Measurements from ENCODE around the gene LZIC.

LZIC gene

DNA sequence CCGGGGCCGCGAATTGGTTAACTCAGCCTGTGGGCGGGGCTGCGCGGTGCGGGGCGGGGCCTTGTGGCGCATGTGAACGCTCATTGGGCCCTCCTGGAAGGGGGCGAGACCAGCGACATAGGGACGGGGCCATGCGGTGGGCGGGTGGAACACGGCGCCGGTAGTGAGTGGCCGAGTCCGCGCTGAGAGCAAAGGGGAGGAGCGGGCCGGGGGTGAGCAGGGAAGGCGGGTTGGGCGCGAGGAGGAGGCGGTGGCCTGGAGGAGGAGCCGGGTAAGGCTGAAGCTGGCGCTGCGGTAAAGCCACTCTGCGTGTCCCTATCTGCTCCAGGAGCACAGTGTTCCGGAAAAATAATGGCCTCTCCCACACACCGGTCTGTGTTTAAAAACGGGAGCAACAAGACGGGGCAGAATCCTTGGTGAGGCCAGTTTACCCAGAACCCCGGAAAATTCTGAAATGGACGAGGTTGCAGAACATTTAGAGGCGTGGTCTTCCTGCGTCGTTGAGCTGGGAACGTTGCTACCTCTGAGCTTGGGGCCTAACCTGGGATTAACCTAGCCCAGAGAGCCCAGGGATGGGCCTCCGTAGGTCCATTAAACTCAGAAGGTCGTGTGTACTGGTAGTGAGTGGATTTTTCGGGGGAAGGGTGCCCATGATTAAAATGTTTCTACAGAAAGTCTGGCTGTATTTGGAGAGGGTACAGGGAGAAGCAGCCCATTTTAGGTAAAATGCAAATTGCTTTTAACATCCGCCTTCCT is 32.6 kb downstream of the LZIC start:
- peak; percentile 98 for DNase-seq (ENCODE audit: low spot score)

DNA sequence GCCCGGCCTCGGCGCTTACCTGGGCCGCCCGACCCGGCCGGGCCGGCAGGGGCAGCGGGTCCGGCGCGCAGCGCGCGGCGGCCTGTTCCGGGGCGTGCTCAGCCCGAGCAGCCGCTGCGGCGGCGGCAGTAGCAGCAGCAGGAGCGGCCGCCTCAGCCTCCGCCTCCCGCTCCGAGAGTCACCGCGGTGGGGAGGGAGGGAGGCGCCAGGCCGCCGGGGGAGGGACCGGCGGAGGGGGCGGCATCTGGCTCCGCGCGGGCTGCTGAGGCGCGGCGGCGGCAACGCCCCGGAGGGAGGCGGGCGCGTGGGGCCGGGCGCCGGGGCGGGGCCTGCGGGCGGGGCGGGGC is 33.1 kb downstream of the LZIC start, which contains the start of gene CTNNBIP1:
Gene CTNNBIP1, minus strand, starts transcription at position 194 of the 347 bp plus-strand sequence. CDS start 38,205 bp downstream, outside the sequence.
- peak; percentile 95 for DNase-seq (ENCODE audit: low spot score)

DNA sequence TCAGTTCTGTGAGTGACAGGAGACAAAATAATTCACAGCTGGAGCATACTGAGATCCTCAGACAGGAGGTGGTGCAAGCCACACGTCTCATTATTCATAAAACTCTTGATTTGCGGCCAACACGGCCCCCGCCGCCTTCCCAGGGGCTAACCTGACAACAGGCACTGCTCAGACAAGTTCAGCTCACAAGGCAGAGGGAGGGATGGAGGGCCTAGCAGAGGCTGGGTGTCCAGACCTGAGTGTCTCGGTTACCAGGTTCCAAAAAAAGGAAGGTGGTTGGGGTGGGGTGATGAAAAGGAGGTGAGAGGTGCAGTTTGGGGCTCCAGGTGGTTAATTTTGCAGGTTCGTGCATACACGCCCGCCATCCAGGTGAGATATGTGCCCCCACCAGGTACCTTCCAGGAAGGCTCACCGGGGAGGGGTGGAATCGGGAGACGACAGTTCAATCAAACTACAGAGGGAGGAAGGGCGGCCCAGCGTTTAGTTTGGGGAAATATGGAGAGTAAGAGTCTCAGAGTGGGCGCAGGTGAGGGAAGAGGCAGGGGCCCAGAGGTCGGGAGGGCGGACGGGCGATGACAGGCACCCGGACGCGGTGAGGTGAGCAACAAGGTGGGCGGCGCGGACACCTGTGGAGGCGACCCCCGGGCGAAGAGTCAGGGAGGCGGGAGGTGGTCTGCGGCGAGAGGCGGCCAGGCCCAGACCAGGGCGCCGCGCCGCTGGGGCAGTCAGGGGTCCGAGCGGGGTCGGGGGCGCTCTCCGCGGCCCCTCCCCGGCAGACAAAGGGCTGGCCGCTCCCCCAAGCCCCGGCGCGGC is 33.8 kb downstream of the LZIC start:
- no peak for DNase-seq (ENCODE audit: low spot score)

DNA sequence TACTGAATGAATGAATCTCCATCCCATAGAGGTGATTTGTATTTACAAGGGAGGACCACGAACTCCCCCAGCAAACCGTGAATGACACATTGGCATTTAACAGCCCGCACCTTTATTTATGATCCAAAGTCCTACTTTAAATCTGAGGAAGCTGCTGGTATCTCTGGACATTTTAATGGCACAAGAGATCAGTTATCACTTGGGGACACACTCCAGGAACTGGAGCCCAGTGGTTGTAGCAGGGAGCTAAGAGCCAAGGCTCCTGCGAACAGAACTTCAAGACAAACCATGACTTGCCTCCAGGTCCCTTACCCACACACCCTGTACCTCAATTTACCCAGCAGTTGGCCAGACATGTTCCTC is 34.3 kb downstream of the LZIC start:
- DNase-seq (ENCODE audit: low spot score) = no peak

DNA sequence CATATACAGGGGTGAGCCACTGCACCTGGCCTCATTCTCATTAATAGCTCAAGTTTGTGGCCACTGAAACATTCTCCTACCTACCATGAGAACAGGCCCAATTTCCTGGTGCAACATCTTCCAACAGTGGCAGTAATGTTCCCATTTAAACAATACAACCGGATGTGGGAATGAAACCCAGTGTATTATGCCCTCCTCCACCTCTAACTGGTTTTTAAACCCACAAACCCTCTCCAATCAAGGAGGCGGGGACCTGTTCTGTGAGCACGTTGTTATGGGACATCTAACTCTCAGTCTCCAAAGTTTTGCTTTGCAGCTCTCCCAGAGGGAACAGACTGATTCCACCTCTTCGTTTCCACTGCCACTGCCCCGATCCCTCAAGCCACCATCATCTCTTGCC is 35.8 kb downstream of the LZIC start:
- no peak for DNase-seq (ENCODE audit: low spot score)

DNA sequence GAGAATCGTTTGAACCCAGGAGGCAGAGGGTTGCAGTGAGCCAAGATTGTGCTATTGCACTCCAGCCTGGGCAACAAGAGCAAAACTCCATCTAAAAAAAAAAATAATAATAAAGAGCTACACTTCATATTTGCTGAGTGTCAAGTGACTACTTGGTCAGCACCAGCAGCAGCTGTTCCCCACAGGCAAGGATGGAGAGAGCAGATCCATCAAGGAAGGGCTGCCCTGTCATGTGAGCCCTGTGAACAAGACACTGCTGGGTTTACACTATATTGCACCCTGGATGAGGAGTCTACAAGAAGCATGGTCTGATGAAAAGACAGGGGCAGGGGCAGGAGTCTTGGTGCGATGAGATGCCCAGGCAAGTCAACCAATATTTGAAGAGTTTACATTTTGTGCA is 36.7 kb downstream of the LZIC start:
- DNase-seq (ENCODE audit: low spot score) = no peak

DNA sequence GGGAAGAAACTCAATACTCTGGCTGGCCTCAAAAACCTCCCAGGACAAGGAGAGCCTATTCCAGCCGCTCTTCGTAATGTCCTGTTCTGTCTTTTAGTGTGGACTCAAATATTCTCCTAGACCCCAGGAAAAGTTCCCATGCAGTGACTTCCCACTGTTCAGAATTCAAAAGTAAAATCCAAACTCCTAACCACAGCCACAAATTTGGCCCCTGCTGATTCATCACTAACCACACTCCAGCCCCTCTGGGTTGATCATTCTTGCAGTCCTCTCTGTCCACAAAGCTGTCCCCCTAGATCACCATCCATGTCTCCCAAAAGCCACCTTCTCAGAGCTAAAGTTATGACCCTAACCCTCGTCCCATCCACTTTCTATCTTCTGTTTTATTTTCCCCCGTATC is 38.2 kb downstream of the LZIC start:
- no peak for DNase-seq (ENCODE audit: low spot score)

DNA sequence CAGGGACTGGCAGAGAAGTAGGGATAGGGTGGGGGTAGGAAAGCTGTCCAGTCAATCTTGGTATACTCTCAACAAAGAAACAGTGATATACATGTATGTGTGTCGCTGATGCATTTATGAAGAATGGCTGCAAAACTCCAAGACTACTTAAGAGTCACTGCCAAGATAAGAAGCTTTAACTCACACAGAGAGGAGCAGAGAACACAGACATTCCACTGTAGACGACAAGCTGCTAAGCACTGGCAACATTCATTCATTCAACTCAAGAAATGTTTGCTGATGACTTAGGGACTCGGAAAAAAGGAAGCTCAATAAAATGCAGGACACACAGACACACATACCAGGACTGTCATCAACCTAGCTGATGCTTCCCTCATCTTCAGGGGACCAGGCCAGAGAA is 38.6 kb downstream of the LZIC start:
- no peak for DNase-seq (ENCODE audit: low spot score)

DNA sequence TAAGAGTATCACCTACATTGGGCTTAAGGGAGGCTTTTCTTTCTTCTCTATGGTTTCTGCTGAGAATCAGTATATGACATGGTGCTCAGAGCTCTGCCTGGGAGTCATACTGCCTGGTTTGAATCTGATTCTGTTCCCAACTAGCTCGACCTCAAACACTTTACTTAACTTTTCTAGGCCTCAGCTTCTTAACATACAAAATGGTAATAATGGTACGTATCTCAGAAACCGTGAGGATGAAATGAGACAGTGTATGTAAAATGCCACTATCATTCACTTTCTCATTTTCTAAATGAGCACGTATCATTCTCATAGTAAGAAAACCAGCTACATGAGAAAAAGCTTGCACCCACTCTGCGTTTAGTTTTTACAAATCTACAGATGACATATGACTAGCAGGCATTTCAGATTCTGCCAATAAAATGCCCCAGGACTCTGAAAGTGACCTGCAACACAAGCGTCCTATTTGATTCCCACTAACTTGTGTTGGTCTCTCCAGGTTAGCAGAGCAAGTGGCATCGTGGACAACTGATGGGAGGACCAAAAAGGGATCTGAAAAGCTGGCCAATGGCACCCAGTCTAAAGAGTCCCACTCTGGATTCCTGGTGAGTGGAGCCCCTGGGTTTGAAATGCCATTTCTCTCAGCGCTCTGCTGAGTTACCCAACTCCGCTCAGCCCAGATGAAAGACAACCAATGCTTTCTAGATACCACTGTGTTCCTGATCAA is 39.2 kb downstream of the LZIC start:
- DNase-seq (ENCODE audit: low spot score) = no peak

DNA sequence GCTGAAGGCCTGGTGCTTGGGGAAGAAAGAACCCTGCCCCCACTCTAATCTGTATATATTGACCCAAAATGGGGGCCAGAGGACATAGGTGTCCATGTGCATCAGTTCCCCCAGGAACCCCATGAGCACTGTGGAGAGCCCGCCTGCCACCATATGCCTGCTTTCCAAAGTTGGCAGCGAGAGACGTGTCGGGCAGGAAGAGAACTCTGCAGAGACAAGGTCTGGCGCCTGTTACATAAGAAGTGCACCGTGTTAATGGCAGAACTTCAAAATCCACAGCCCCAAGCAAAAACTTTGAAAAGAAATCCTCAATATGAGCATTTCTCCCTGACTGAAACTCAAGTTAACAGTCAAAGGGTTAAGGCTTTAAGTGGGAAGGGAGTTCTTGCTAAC is 41.1 kb downstream of the LZIC start:
- DNase-seq (ENCODE audit: low spot score) = no peak

DNA sequence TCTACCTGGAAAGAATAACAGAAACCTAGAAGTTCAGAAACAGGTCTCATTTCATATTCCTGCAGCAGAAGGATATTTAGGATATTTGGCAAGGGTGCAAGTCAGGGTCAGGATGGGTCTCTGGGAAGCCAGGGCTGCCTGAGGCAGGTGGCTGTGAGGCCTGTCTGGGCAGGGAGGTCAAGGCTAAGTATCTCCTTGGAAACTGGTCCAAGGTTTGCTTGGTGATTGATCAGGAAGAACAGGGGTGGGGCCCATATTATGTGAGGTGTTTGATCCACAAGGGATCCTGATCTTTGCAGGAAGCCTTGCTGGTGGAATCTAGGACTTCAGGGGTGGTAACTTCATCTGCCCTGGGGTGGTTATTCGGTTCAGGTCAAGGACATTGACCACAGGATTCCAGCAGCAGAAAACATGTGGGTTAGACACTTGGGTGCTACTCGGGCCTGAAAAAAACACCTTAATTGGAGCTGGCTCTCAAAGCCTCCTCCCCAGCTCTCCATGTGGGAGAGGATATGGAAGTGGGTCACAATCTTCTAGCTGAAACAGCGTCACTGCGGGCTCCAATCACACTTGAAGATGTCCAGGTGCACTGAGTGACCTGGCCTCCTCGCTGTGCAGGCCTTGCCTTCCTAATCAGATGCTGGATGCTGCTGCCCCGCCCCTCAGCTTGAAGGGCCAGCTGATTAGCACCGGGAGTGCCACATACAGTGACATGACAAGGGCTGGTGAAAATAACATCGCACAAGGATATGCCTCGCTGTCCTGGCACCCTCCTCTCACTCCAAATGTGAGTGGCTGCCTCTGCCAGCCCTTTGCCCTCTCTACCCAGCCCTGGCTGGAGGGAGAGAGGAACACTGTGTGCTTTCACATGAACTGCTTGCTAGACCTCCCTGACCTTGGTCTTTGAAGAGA is 41.8 kb downstream of the LZIC start:
- DNase-seq (ENCODE audit: low spot score) = no peak

DNA sequence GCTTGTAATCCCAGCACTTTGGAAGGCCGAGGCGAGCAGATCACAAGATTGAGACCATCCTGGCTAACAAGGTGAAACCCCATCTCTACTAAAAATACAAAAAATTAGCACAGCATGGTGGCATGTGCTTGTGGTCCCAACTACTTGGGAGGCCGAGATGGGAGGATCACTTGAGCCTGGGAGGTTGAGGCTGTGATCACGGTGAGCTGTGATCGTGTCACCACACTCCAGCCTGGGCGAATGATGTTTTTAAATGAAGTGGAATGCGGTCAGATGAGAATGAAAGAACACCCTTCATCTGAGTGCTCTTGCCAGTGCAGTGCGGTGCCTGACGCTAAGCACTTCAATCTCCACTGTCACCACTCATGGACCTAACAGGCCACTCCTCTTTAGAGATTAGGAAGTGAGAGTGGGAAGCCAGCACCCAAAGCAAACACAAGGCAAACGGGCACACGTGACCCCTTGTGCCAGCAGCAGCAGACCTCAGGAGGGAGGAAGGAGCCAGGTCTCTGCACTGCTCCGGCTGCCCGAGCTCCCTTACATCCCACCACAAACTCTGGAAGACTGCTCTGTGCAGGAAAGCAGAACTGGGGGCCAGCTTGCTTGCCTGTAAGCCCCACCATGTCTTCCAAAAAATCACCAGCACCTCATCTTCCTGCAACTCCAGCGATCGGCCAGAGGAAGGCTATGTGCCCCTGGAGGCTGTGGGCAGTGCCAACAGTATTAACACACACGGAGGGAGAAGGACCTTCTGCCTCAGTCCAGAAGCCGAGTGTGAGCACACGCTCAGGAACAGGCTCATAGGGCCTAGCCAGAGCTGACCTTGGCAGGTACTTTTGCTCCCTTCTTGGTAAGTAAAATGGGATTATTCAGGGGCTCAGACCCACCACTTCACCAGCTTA is 42.8 kb downstream of the LZIC start:
- DNase-seq (ENCODE audit: low spot score) = no peak

DNA sequence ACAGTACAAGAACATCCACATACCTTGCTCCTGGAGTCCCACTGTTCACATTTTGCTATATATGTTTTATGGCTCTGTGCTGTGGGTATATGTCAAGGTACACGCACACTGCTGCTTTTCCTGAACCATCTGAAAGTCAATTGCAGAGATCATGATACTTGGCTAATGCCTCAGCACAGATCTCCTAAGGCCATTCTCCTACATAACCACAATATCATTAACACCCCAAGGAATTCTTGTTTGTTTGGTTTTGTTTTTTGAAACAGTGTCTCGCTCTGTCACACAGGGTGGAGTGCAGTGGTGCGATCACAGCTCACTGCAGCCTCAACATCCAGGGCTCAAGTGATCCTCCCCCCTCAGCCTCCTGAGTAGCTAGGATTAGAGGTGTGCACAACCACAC is 49.1 kb downstream of the LZIC start:
- DNase-seq (ENCODE audit: low spot score) = no peak

DNA sequence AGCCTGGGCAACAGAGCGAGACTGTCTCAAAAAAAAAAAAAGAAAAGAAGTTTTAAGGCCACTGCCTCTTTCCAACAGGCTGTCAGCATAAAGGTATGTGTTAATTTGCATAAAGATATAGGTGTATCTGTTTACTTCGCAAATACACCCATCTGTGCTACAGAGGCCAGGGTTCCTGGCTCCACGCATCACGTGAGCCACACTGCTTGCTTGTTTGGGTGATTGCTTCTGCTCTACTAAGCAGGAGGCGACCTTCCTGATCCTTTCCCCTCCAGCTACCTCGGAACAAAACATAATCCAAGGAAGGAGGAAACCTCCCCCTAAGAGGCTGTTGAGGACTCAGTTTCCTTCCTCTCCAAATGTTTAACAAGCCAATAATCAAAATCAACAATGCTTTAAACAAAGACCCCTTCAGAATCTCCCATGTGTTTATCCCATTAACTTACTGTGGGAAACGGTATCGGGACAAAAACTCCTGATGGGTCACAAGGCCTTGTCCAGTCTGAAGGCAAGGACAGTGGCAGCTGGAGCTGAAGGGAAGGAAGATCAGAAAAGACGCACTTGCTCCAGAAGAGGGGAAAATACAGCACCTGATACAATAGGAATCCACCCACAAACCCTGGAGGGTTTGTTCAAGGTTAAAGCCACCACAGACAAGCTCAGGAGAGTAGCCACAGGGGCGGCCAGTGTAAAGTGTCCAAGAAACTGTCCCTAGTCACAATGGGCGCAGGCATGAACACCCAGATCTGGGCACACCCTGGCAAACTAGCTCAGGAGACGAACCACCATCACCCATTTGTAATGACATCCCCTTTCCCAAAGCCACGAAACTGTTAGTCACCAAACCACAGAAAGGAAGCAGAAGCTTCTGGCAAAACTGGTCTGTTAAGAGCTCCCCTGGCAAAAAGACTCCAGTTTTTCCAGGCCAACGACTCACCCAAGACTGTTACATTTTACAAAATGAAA is 50.3 kb downstream of the LZIC start:
- DNase-seq (ENCODE audit: low spot score) = no peak

DNA sequence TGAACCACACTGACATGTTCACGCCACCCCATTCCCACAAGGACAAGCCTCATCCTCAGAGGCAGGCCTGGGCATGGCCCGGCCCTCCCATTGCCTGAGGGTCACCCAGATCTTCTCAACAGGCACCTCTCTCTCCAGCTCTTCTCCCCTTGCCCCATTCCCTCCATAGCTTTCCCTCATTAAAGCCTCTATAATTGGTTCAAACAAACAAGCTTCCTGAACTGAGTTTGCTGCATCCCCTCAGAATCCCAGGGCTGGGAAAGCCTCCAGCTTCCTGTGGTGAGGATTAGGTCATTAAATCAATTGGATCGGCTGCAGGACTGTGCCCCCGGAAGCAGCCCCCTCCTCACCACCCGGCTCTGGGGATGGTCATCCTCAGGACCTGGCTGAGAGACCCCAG is 52.0 kb downstream of the LZIC start:
- DNase-seq (ENCODE audit: low spot score) = no peak

DNA sequence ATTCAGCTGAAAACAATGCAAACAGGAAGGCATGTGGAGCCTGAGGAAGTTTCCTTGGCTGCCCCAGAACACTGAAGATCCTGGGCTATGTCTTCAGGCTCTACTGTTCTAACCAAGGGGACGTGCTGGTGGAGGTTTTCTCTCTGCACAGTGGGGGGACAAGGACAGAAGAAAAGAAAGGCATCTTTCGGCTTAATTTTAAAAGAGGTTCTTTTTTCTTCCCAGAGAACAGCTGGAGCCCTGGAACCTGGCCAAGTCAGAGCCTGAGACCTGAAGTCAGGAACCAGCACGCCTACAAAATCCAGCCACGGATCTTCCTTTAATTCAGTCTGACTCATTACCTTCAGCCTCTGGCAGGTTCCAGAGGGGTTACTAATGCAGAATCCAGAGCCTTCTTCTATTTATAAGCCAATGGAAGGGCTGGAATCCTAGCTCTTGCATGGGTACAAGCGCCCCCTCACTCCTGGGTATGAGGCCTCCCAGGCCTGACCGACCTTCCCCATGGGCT is 52.9 kb downstream of the LZIC start:
- peak; percentile 44 for DNase-seq (ENCODE audit: low spot score)

DNA sequence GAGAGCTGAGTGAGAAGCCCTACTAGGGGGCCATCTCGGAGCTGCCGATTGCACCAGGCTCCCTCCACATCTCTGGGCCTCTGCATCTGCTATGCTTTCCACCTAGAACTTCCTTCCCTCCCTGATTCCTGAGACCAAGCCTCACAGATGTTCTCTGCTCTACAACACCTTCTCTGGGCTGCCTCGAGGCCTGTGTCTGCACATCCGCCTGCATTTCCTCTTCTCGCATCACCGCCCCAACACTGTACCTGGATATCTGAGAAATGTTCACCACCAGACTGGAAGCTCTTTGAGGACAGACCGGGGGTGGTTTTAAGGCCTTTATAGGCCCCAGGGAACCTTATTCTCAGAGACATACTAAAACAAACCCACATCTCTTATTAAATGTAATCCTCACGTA is 53.8 kb downstream of the LZIC start:
- DNase-seq (ENCODE audit: low spot score) = no peak

DNA sequence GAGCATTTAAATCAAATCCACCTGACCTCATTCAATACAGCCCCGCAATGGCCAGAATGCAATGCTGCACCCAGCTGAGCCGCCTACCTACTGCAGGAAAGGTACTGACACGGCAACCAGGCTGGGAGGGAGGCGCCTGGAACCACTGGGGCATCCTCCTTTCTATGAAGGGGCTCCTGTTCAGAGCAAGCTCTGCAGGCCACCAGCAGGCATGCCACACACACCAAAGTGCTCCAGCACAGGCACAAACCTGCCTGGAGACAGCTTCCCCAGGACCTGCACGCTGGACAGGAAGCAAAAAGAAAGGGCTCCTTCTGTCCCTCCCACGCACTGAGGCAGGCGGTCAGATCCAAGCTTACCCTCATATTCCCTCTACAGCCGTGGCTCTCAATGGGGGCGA is 54.3 kb downstream of the LZIC start:
- no peak for DNase-seq (ENCODE audit: low spot score)

DNA sequence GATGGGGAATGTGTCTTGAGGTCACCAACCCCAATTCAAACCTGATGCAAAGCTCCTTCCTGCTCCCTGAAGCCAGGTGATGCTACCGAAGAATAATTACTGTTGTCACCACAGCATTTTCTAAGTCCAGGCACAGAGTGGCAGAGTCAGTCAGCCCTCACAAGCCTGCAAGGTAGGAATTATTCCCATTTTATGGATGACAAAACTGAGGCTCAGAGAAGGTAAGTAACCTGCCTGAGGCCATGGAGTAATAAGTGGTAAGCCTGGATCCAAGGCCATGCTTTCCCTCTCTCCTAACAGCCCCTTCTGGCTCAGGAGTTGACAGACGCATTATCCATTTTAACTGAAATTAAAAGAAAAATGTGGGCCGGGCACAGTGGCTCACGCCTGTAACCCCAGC is 56.1 kb downstream of the LZIC start:
- DNase-seq (ENCODE audit: low spot score) = no peak

All from iPS-NIHi11 (cell line).